ENCODE data around the gene SGTA.

The SGTA gene

GRCh38 chr19:2719232-2719735 is 63.8 kb downstream of the SGTA start:
- Histone ChIP-seq H3K27ac (ENCODE audit: low read length) (no peak overlapping the region), H3K79me2 (ENCODE audit: low read length) (no peaks in the 10 kb centered on the region), H3K4me3 (ENCODE audit: low read length) (no peak overlapping the region), H3K9ac (ENCODE audit: low read length) (no peak overlapping the region), H3K4me1 (ENCODE audit: low read length) (no peaks in the 10 kb centered on the region), H2AFZ (ENCODE audit: low read depth, low read length) (no peak overlapping the region), H3K9me3 (ENCODE audit: insufficient read depth, low read length) (peaks cover 7% of the 10 kb centered on the region), H3K27me3 (ENCODE audit: low read depth, low read length) (peaks cover 4% of the 10 kb centered on the region; the same call in 1 of the 2 replicates), H3K4me2 (ENCODE audit: low read length) (no peak overlapping the region), H4K20me1 (ENCODE audit: insufficient read depth, low read length) (no peaks in the 10 kb centered on the region), H3K36me3 (replicated peaks; ENCODE audit: low read depth, low read length) (no peaks in the 10 kb centered on the region)
- no peak for TF ChIP-seq CTCF (IDR thresholded peaks at IDR 0.05; ENCODE audit: low read depth, low read length)
- no peak for TF ChIP-seq EZH2phosphoT487 (IDR thresholded peaks at IDR 0.05; ENCODE audit: low read depth)

GRCh38 chr19:2717638-2718541 is 65.2 kb downstream of the SGTA start:
- Histone ChIP-seq H3K4me1 (ENCODE audit: low read length) (no peaks in the 10 kb centered on the region), H3K9me3 (ENCODE audit: insufficient read depth, low read length) (peaks cover 7% of the 10 kb centered on the region), H2AFZ (ENCODE audit: low read depth, low read length) (no peak overlapping the region), H3K9ac (ENCODE audit: low read length) (no peak overlapping the region), H3K27me3 (ENCODE audit: low read depth, low read length) (peaks cover 4% of the 10 kb centered on the region; the same call in 1 of the 2 replicates), H3K4me3 (ENCODE audit: low read length) (no peak overlapping the region), H3K4me2 (ENCODE audit: low read length) (no peak overlapping the region), H3K79me2 (ENCODE audit: low read length) (no peaks in the 10 kb centered on the region), H3K27ac (ENCODE audit: low read length) (no peak overlapping the region), H4K20me1 (ENCODE audit: insufficient read depth, low read length) (no peaks in the 10 kb centered on the region), H3K36me3 (replicated peaks; ENCODE audit: low read depth, low read length) (no peaks in the 10 kb centered on the region)
- no peak for TF ChIP-seq CTCF (IDR thresholded peaks at IDR 0.05; ENCODE audit: low read depth, low read length)
- no peak for TF ChIP-seq EZH2phosphoT487 (IDR thresholded peaks at IDR 0.05; ENCODE audit: low read depth)

- peaks cover 7% of the 10 kb centered on the region for H3K9me3 ChIP-seq (ENCODE audit: insufficient read depth, low read length)
- H3K9ac ChIP-seq (ENCODE audit: low read length) = no peak overlapping the region
- H3K4me3 ChIP-seq (ENCODE audit: low read length) = no peak overlapping the region
- H3K27ac ChIP-seq (ENCODE audit: low read length) = no peak overlapping the region
- H3K4me2 ChIP-seq (ENCODE audit: low read length) = no peak overlapping the region
- H3K27me3 ChIP-seq (ENCODE audit: low read depth, low read length) = peaks cover 4% of the 10 kb centered on the region; the same call in 1 of the 2 replicates
- H3K79me2 ChIP-seq (ENCODE audit: low read length) = no peaks in the 10 kb centered on the region
- H2AFZ ChIP-seq (ENCODE audit: low read depth, low read length) = no peak overlapping the region
- TF ChIP-seq CTCF (IDR thresholded peaks at IDR 0.05; ENCODE audit: low read depth, low read length) (no peak), EZH2phosphoT487 (IDR thresholded peaks at IDR 0.05; ENCODE audit: low read depth) (no peak)
- no peaks in the 10 kb centered on the region for H4K20me1 ChIP-seq (ENCODE audit: insufficient read depth, low read length)
- no peaks in the 10 kb centered on the region for H3K4me1 ChIP-seq (ENCODE audit: low read length)
- no peaks in the 10 kb centered on the region for H3K36me3 ChIP-seq (replicated peaks; ENCODE audit: low read depth, low read length)
These were observed 66.1 kb downstream of the SGTA start for GRCh38 chr19:2716722-2717637.
